Articular chondrocyte of knee joint (primary cell): ENCODE data around the gene MYPN. TPM values are rescaled to one million over a fixed set of nuclear protein-coding genes. Genes with fewer than 3 reads are reported as not detected.

Source experiments
- total RNA-seq: library from RNA; depleted of rRNA; stranded (reverse); fragments of >200 nt; gene quantifications from 2 replicates; pipeline ENCODE4 v1.2.3, GENCODE V29; 2012

Gene MYPN
- 12.0 and 14.4 TPM in 2 replicates for total RNA-seq

GRCh38 chr10:68109331-68109730 is at the start of gene MYPN:
Gene MYPN, plus strand, starts transcription at chr10:68109488. Its CDS starts 11,951 bp downstream, at chr10:68121439.

GRCh38 chr10:68074775-68075549 is 34.3 kb upstream of the MYPN start, which contains the start of gene HERC4:
Gene HERC4, minus strand, starts transcription at chr10:68075283. Its CDS starts 2,175 bp downstream, at chr10:68073108.

GRCh38 chr10:68231817-68232251 is 122.5 kb downstream of the MYPN start, which contains the start of gene ATOH7:
Gene ATOH7, minus strand, starts transcription at chr10:68232113. Its CDS starts 436 bp downstream, at chr10:68231677.

Other genes starting within 250 kb of the MYPN start
- gene SIRT1, start 224.8 kb upstream of the MYPN start, total RNA-seq = 24.2 and 26.5 TPM in 2 replicates
- 406 and 497 TPM in 2 replicates for gene HERC4, start 34.2 kb upstream of the MYPN start, total RNA-seq
- gene ATOH7, start 122.6 kb downstream of the MYPN start, total RNA-seq = 0.11 TPM in 1 of 2 replicates, not detected in the other
- 20.0 and 20.1 TPM in 2 replicates for gene HNRNPH3, start 222.6 kb downstream of the MYPN start, total RNA-seq
- gene PBLD, start 223.4 kb downstream of the MYPN start, total RNA-seq = 20.8 and 34.9 TPM in 2 replicates